Panc1 (cell line): Measurements from ENCODE around the gene OR11A1. TPM values are rescaled to one million over a fixed set of nuclear protein-coding genes. Genes with fewer than 3 reads are reported as not detected.

Experiments used
- ATAC-seq: fragments of 200-7000 bp; cut with Tn5 transposase; 2 replicates; pipeline ENCODE4 v1.9.1; 2020; ENCODE audit warnings: mild to moderate bottlenecking, moderate library complexity
- BruUV-seq: library from RNA; stranded (reverse); fragments of 400-500 nt; replicated peaks from 2 replicates; lab custom pipeline; 2021; lab: Mats Ljungman, UMichigan
- CTCF ChIA-PET: fragments of 300-600 bp; sonication (Branson Sonifier 250); formaldehyde crosslinking; loops from one replicate; lab custom pipeline; 2022; ENCODE audit warnings: antibody characterized with exemption; lab: Charles Lee
- POLR2A ChIA-PET: fragments of 300-600 bp; sonication (Branson Sonifier 250); formaldehyde crosslinking; loops from one replicate; lab custom pipeline; 2022; ENCODE audit warnings: antibody characterized with exemption; lab: Charles Lee
- DNase-seq: peaks from one replicate; pipeline ENCODE4 v3.0.0-alpha.2; 2010; ENCODE audit warnings: low read depth, low spot score
- H3K27ac ChIP-seq: 2 replicates; pipeline ENCODE4 v1.5.1; 2011; ENCODE audit warnings: mild to moderate bottlenecking, low read length, inconsistent platforms
- H3K27me3 ChIP-seq: fragments of 200-500 bp; sonication (Bioruptor generic); 2 replicates; pipeline ENCODE4 v1.6.0; 2014; ENCODE audit warnings: low read length, inconsistent platforms; ENCODE audit not compliant: control insufficient read depth, insufficient read depth
- H3K36me3 ChIP-seq: fragments of 200-500 bp; sonication (Bioruptor generic); 2 replicates; pipeline ENCODE4 v1.5.1; 2014; ENCODE audit warnings: inconsistent platforms, mild to moderate bottlenecking, low read length, moderate library complexity; ENCODE audit not compliant: control insufficient read depth, insufficient read depth
- H3K4me1 ChIP-seq: 2 replicates; pipeline ENCODE4 v1.5.1; 2011; ENCODE audit warnings: inconsistent platforms, mild to moderate bottlenecking, low read length, moderate library complexity; ENCODE audit not compliant: control insufficient read depth, insufficient read depth
- H3K4me3 ChIP-seq, 2 experiments: 2 replicates each; pipeline ENCODE4 v1.5.1; 2011 to 2012; ENCODE audit warnings: low read depth in 2 of 2, low read length in 2 of 2, mild to moderate bottlenecking in 2 of 2, inconsistent platforms in 1 of 2, moderate library complexity in 1 of 2
- H3K9me3 ChIP-seq: fragments of 200-500 bp; sonication (Bioruptor generic); 2 replicates; pipeline ENCODE4 v1.5.1; 2014; ENCODE audit warnings: low read depth, mild to moderate bottlenecking, inconsistent platforms, low read length, moderate library complexity; ENCODE audit not compliant: control insufficient read depth, insufficient read depth
- CTCF ChIP-seq: fragments of 450-650 bp; IDR thresholded peaks from 2 replicates; pipeline ENCODE4 v1.5.1; 2017; ENCODE audit warnings: mild to moderate bottlenecking
- POLR2AphosphoS5 ChIP-seq: IDR thresholded peaks from 2 replicates; pipeline ENCODE4 v1.6.1; 2012; ENCODE audit warnings: mild to moderate bottlenecking, low read depth, low read length, moderate library complexity
- REST ChIP-seq, 2 experiments: IDR thresholded peaks; 2 replicates each; pipeline ENCODE4 v1.6.1; 2011 to 2012; ENCODE audit warnings: low read depth in 2 of 2, control low read depth in 1 of 2, low read length in 1 of 2, mild to moderate bottlenecking in 1 of 2, moderate library complexity in 1 of 2; ENCODE audit not compliant: insufficient read depth in 1 of 2
- SIN3A ChIP-seq: IDR thresholded peaks from 2 replicates; pipeline ENCODE4 v1.6.1; 2012; ENCODE audit warnings: low read depth, mild to moderate bottlenecking, low read length, moderate library complexity, borderline replicate concordance; ENCODE audit not compliant: insufficient read depth
- TCF7L2 ChIP-seq: IDR thresholded peaks from 2 replicates; pipeline ENCODE4 v1.6.1; 2011; ENCODE audit warnings: mild to moderate bottlenecking, low read depth, low read length, inconsistent platforms
- in situ Hi-C: cut with HindIII; loops from 2 replicates; pipeline ENCODE4 v1.10.0; 2016; ENCODE audit warnings: low sequenced_read_pairs, low pct_unique_long_range_greater_than_20kb
- intact Hi-C: fragments of 100-400 bp; cut with micrococcal nuclease; formaldehyde crosslinking; loops from one replicate; pipeline ENCODE4 v1.10.0; 2022; ENCODE audit not compliant: unreplicated experiment
- total RNA-seq: library from RNA; stranded (reverse); gene quantifications from one replicate; pipeline ENCODE4 v1.2.1, GENCODE V29; 2021; ENCODE audit not compliant: unreplicated experiment

Gene OR11A1
- total RNA-seq, 1 experiment from 2014 or later = not detected

- H3K4me1 ChIP-seq = no peaks in the 10 kb centered on the region
- no TSS peak for BruUV-seq
- no peak for DNase-seq
- H3K27me3 ChIP-seq = no peaks in the 10 kb centered on the region; the same call in 1 of the 2 replicates
- intact Hi-C loops = no loop called here
- in situ Hi-C loops = no loop called here
- ChIA-PET CTCF (no interaction called here), POLR2A (no interaction called here)
- H3K4me3 ChIP-seq = no peak overlapping the region
- H3K27ac ChIP-seq = no peak overlapping the region
- no peak for TF ChIP-seq TCF7L2
- TF ChIP-seq SIN3A = no peak
- no peak for TF ChIP-seq CTCF
- TF ChIP-seq POLR2AphosphoS5 = no peak
- TF ChIP-seq REST (IDR thresholded peaks at IDR 0.05; ENCODE audit: insufficient read depth in 1 of 2, low read depth in 2 of 2, low read length in 1 of 2) = no peak
- no peaks in the 10 kb centered on the region for H3K9me3 ChIP-seq
- no peak for ATAC-seq
- no peaks in the 10 kb centered on the region for H3K36me3 ChIP-seq
Measured at GRCh38 chr6:29499704-29500103, 42.8 kb upstream of the OR11A1 start.

GRCh38 chr6:29496961-29497360, 40.1 kb upstream of the OR11A1 start:
- Histone ChIP-seq H3K27me3 (no peaks in the 10 kb centered on the region; the same call in 1 of the 2 replicates), H3K4me1 (no peaks in the 10 kb centered on the region), H3K27ac (no peak overlapping the region), H3K36me3 (no peaks in the 10 kb centered on the region), H3K4me3 (no peak overlapping the region), H3K9me3 (no peaks in the 10 kb centered on the region)
- in situ Hi-C loops = no loop called here
- intact Hi-C loops = no loop called here
- TF ChIP-seq TCF7L2 (no peak), REST (IDR thresholded peaks at IDR 0.05; ENCODE audit: insufficient read depth in 1 of 2, low read depth in 2 of 2, low read length in 1 of 2) (no peak), POLR2AphosphoS5 (no peak), SIN3A (no peak), CTCF (no peak)
- BruUV-seq = no TSS peak
- DNase-seq (no peak), ATAC-seq (no peak)
- CTCF ChIA-PET = no interaction called here
- POLR2A ChIA-PET = no interaction called here
